H9 (cell line): ENCODE results near the gene VWA5B1. TPM values are rescaled to one million over a fixed set of nuclear protein-coding genes. Genes with fewer than 3 reads are reported as not detected.

Source experiments
- DNase-seq: peaks from one replicate; pipeline ENCODE4 v3.0.0-alpha.2; 2017
- H2AFZ ChIP-seq: one replicate; pipeline ENCODE4 v1.6.1; 2013; ENCODE audit warnings: mild to moderate bottlenecking, low read length, control low read depth, moderate library complexity
- H2AK5ac ChIP-seq: 2 replicates; pipeline ENCODE4 v1.6.1; 2013; ENCODE audit warnings: low read length, control low read depth, mixed read lengths; ENCODE audit not compliant: insufficient read length
- H2BK120ac ChIP-seq: one replicate; pipeline ENCODE4 v1.6.1; 2013; ENCODE audit warnings: low read depth, mild to moderate bottlenecking, low read length, control low read depth, inconsistent platforms; ENCODE audit not compliant: poor library complexity, severe bottlenecking
- H2BK12ac ChIP-seq: 2 replicates; pipeline ENCODE4 v1.6.1; 2013; ENCODE audit warnings: low read length, control low read depth, mixed read lengths, low read depth; ENCODE audit not compliant: insufficient read length
- H2BK15ac ChIP-seq: 2 replicates; pipeline ENCODE4 v1.6.1; 2013; ENCODE audit warnings: low read depth, low read length, control low read depth
- H2BK20ac ChIP-seq: one replicate; pipeline ENCODE4 v1.6.1; 2013; ENCODE audit warnings: low read depth, mild to moderate bottlenecking, low read length, control low read depth, inconsistent platforms; ENCODE audit not compliant: poor library complexity, severe bottlenecking
- H2BK5ac ChIP-seq: 2 replicates; pipeline ENCODE4 v1.6.1; 2013; ENCODE audit warnings: low read length, control low read depth, mixed read lengths; ENCODE audit not compliant: insufficient read length
- H3K14ac ChIP-seq: 2 replicates; pipeline ENCODE4 v1.6.1; 2013; ENCODE audit warnings: low read length, control low read depth; ENCODE audit not compliant: insufficient read depth
- H3K18ac ChIP-seq: 2 replicates; pipeline ENCODE4 v1.6.1; 2013; ENCODE audit warnings: low read depth, mild to moderate bottlenecking, mixed read lengths, low read length, control low read depth; ENCODE audit not compliant: insufficient read length
- H3K23ac ChIP-seq: 2 replicates; pipeline ENCODE4 v1.6.1; 2013; ENCODE audit warnings: low read length, control low read depth, mixed read lengths, low read depth; ENCODE audit not compliant: insufficient read length
- H3K23me2 ChIP-seq: 2 replicates; pipeline ENCODE4 v1.6.1; 2013; ENCODE audit warnings: low read depth, mild to moderate bottlenecking, mixed read lengths, low read length, control low read depth; ENCODE audit not compliant: insufficient read length, poor library complexity, severe bottlenecking
- H3K27ac ChIP-seq: 2 replicates; pipeline ENCODE4 v1.5.1; 2013; ENCODE audit warnings: low read length, control low read depth, mixed read lengths, low read depth; ENCODE audit not compliant: insufficient read length
- H3K27me3 ChIP-seq: 2 replicates; pipeline ENCODE4 v1.6.1; 2013; ENCODE audit warnings: low read length, control low read depth, inconsistent platforms; ENCODE audit not compliant: insufficient read depth
- H3K4ac ChIP-seq: 2 replicates; pipeline ENCODE4 v1.6.1; 2013; ENCODE audit warnings: low read depth, mild to moderate bottlenecking, control low read depth, inconsistent platforms, low read length, moderate library complexity
- H3K4me1 ChIP-seq: 2 replicates; pipeline ENCODE4 v1.6.1; 2013; ENCODE audit warnings: low read length, control low read depth, inconsistent platforms; ENCODE audit not compliant: insufficient read depth
- H3K4me2 ChIP-seq: 2 replicates; pipeline ENCODE4 v1.6.1; 2013; ENCODE audit warnings: low read length, control low read depth, mixed read lengths; ENCODE audit not compliant: insufficient read length, insufficient read depth
- H3K56ac ChIP-seq: 2 replicates; pipeline ENCODE4 v1.6.1; 2013; ENCODE audit warnings: low read depth, mild to moderate bottlenecking, mixed read lengths, low read length, control low read depth; ENCODE audit not compliant: insufficient read length
- H3K79me1 ChIP-seq: 2 replicates; pipeline ENCODE4 v1.6.1; 2013; ENCODE audit warnings: low read depth, mild to moderate bottlenecking, moderate library complexity, low read length, control low read depth, inconsistent platforms; ENCODE audit not compliant: insufficient read depth, poor library complexity, severe bottlenecking
- H3K79me2 ChIP-seq: 2 replicates; pipeline ENCODE4 v1.6.1; 2013; ENCODE audit warnings: low read length, control low read depth, inconsistent platforms; ENCODE audit not compliant: insufficient read depth
- H3K9ac ChIP-seq: 2 replicates; pipeline ENCODE4 v1.6.1; 2013; ENCODE audit warnings: low read length, control low read depth, mixed read lengths; ENCODE audit not compliant: insufficient read length; ENCODE audit errors: extremely low read depth
- H3K9me3 ChIP-seq: one replicate; pipeline ENCODE4 v1.6.1; 2013; ENCODE audit warnings: low read depth, low read length, inconsistent platforms; ENCODE audit not compliant: control insufficient read depth
- H3T11ph ChIP-seq: one replicate; pipeline ENCODE4 v1.6.1; 2013; ENCODE audit warnings: mild to moderate bottlenecking, low read length, control low read depth, inconsistent platforms
- H4K20me1 ChIP-seq: one replicate; pipeline ENCODE4 v1.6.1; 2013; ENCODE audit not compliant: control insufficient read depth, insufficient read length, insufficient read depth
- H4K5ac ChIP-seq: 2 replicates; pipeline ENCODE4 v1.6.1; 2013; ENCODE audit warnings: low read depth, mild to moderate bottlenecking, mixed read lengths, low read length, control low read depth; ENCODE audit not compliant: insufficient read length
- H4K8ac ChIP-seq: replicated peaks from 2 replicates; pipeline ENCODE4 v1.6.1; 2013; ENCODE audit warnings: low read length, control low read depth, mixed read lengths, low read depth; ENCODE audit not compliant: insufficient read length
- H4K91ac ChIP-seq: 2 replicates; pipeline ENCODE4 v1.6.1; 2013; ENCODE audit warnings: low read depth, mild to moderate bottlenecking, moderate library complexity, mixed read lengths, low read length, control low read depth; ENCODE audit not compliant: insufficient read length
- H3K27ac Mint-ChIP-seq, 3 experiments: 2 replicates in 2 of 3; 3 replicates in 1 of 3; pipeline ENCODE4 v1.8.0; 2020 to 2021; ENCODE audit warnings: mixed read lengths in 3 of 3, mild to moderate bottlenecking in 1 of 3, moderate library complexity in 1 of 3
- H3K27me3 Mint-ChIP-seq: 2 replicates; pipeline ENCODE4 v1.8.0; 2021; ENCODE audit warnings: low read depth, mild to moderate bottlenecking, moderate library complexity, mixed read lengths
- H3K36me3 Mint-ChIP-seq, 3 experiments: 2 replicates in 2 of 3; 3 replicates in 1 of 3; pipeline ENCODE4 v1.8.0; 2020 to 2021; ENCODE audit warnings: low read depth in 3 of 3, mixed read lengths in 3 of 3; ENCODE audit not compliant: insufficient read depth in 1 of 3
- H3K4me1 Mint-ChIP-seq, 2 experiments: 2 replicates each; pipeline ENCODE4 v1.8.0; 2020; ENCODE audit warnings: mixed read lengths in 2 of 2
- H3K4me3 Mint-ChIP-seq, 2 experiments: 2 replicates in 1 of 2; 3 replicates in 1 of 2; pipeline ENCODE4 v1.8.0; 2020 to 2021; ENCODE audit warnings: mild to moderate bottlenecking in 2 of 2, mixed read lengths in 2 of 2, moderate library complexity in 1 of 2
- H3K9me3 Mint-ChIP-seq, 2 experiments: 2 replicates in 1 of 2; 3 replicates in 1 of 2; pipeline ENCODE4 v1.8.0; 2020; ENCODE audit warnings: mild to moderate bottlenecking in 2 of 2, mixed read lengths in 2 of 2, moderate library complexity in 1 of 2
- CTCF ChIP-seq: fragments of 200-600 bp; sonication (generic); conservative IDR thresholded peaks from 3 replicates; pipeline ENCODE4 v1.8.0; 2021; ENCODE audit warnings: antibody characterized with exemption, mild to moderate bottlenecking
- WGBS: extraction: QIAGEN DNeasy Blood & Tissue Kit; methylation state at CpG from one replicate; pipeline ENCODE4 v1.1.7; 2013; ENCODE audit warnings: missing lambda C conversion rate, low lambda C conversion rate, mixed read lengths; ENCODE audit not compliant: insufficient read length; ENCODE audit errors: extremely low coverage; 5-methylcytosine and 5-hydroxymethylcytosine counted together
- total RNA-seq: library from RNA; stranded (reverse); gene quantifications from 2 replicates; pipeline ENCODE4 v1.2.1, GENCODE V29; 2021

Gene VWA5B1
- total RNA-seq, 1 experiment from 2014 or later: not detected

GRCh38 chr1:20373764-20374163 lies 83.1 kb downstream of the VWA5B1 start:
- no peak for TF ChIP-seq CTCF
- no peaks in the 10 kb centered on the region; a peak in 1 of 5 replicates for H3K9me3 Mint-ChIP-seq
- H3T11ph ChIP-seq: no peak overlapping the region
- no peaks in the 10 kb centered on the region for H3K79me1 ChIP-seq
- H3K27ac Mint-ChIP-seq: no peak overlapping the region
- no peak overlapping the region for H3K4me3 Mint-ChIP-seq
- H3K4me1 ChIP-seq: no peaks in the 10 kb centered on the region
- H2BK12ac ChIP-seq: no peak overlapping the region
- H2BK5ac ChIP-seq: no peak overlapping the region
- no peak overlapping the region for H2AK5ac ChIP-seq
- no peak overlapping the region for H4K8ac ChIP-seq
- no peak overlapping the region for H2BK20ac ChIP-seq
- H3K27ac ChIP-seq: no peak overlapping the region
- no peaks in the 10 kb centered on the region for H3K36me3 Mint-ChIP-seq
- no peak overlapping the region for H3K23ac ChIP-seq
- H3K56ac ChIP-seq: no peak overlapping the region
- H3K27me3 Mint-ChIP-seq: peaks cover 96% of the 10 kb centered on the region
- H3K9ac ChIP-seq: no peak overlapping the region
- H2BK120ac ChIP-seq: no peak overlapping the region
- no peak overlapping the region for H4K91ac ChIP-seq
- no peaks in the 10 kb centered on the region for H3K23me2 ChIP-seq
- H3K14ac ChIP-seq: no peak overlapping the region
- DNase-seq: no peak
- no peaks in the 10 kb centered on the region for H3K9me3 ChIP-seq
- H4K20me1 ChIP-seq: no peaks in the 10 kb centered on the region
- H4K5ac ChIP-seq: no peak overlapping the region
- peaks cover 3% of the 10 kb centered on the region; the same call in 1 of the 2 replicates for H3K27me3 ChIP-seq
- no peak overlapping the region for H3K4ac ChIP-seq
- H2BK15ac ChIP-seq: no peak overlapping the region
- no peak overlapping the region for H2AFZ ChIP-seq
- no peak overlapping the region for H3K4me2 ChIP-seq
- no peaks in the 10 kb centered on the region for H3K79me2 ChIP-seq
- H3K18ac ChIP-seq: no peak overlapping the region
- peaks cover 2 to 12% of the 10 kb centered on the region in 2 experiments; a peak in 3 of 4 replicates for H3K4me1 Mint-ChIP-seq
- no CpG with 5 or more reads among the region's 2 CpGs for WGBS
